NCI-H2029 treated with DMSO at 0.1 percent for 48 hours (cell line): ENCODE measurements around the gene ASB16.
A peak's percentile ranks its signal among the peaks of the same experiment; 100 is the strongest.

Source experiments
- DNase-seq: peaks from one replicate; lab custom pipeline; 2025; lab: John Stamatoyannopoulos, UW

ASB16 gene

GRCh38 chr17:44188576-44189403 is 18.3 kb downstream of the ASB16 start:
- no peak for DNase-seq

GRCh38 chr17:44190481-44190880 is 20.0 kb downstream of the ASB16 start:
- DNase-seq = no peak

- DNase-seq = no peak
Observed at GRCh38 chr17:44191369-44191768, 20.9 kb downstream of the ASB16 start.

DNA sequence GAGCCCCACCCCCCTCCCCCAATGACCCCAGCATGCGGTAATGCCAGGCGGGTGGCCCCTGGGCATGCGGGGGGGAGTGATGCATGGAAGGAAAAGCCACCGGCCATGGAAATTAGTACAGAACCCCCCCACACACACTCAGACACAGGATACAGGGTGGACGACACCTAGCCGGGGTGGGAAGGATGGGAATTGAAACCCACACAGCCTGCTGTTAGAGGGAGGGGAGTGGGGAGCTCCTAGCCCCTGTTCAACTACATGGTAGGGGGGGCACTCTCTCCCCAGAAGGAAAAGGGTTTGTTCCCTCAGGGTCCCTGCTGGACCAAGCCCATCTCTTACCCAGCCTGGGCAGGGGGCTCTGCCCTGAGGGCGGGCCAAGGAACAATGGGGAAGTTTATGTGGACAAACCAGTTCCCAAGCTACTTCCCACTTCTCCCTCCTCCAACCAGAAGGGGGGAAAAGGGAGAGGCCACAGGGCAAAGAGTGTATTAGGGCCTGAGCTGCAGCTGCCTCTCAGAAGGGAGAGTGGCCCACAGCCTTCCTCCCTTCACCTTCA is 21.5 kb downstream of the ASB16 start:
- no peak for DNase-seq

- no peak for DNase-seq
Observed at GRCh38 chr17:44192750-44193149, 22.2 kb downstream of the ASB16 start.

GRCh38 chr17:44193326-44194084 is 23.0 kb downstream of the ASB16 start:
- DNase-seq = no peak

GRCh38 chr17:44197107-44197506 is 26.6 kb downstream of the ASB16 start:
- DNase-seq = no peak

DNA sequence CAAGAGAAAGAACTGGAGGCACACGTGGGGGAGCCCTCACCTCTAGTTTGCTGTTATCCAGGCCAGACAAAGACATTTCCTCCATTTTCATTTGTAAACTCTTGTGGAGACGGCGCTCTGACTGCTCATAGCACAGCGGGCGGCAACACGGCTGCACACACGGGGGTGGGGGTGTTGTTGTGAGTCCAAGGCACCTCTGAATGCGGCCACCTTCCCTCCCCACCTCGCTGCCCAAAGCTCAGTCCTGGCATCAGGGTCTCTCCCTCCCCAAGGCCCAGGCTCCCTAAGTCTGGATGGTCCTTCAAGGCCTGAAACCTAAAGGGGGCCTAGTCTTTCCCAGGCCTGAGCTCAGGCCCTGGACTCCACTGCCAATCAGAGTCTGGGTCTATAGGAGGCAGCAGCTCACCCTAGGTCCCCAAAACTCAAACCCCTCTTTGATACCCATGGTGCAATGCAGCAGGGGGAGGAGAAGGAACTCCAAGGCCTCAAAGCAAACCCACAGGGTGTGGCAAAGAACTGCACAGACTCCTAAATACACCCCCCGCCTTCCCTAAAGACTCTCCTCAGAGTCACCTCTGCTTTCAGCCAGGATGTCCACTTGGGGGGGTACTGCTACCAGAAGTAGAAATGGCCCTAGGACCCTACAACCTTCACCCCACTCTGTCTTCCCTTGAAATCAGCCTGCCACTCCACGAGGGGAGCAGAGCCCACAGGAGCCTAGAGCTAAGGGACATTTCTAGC is 27.6 kb downstream of the ASB16 start:
- no peak for DNase-seq

DNA sequence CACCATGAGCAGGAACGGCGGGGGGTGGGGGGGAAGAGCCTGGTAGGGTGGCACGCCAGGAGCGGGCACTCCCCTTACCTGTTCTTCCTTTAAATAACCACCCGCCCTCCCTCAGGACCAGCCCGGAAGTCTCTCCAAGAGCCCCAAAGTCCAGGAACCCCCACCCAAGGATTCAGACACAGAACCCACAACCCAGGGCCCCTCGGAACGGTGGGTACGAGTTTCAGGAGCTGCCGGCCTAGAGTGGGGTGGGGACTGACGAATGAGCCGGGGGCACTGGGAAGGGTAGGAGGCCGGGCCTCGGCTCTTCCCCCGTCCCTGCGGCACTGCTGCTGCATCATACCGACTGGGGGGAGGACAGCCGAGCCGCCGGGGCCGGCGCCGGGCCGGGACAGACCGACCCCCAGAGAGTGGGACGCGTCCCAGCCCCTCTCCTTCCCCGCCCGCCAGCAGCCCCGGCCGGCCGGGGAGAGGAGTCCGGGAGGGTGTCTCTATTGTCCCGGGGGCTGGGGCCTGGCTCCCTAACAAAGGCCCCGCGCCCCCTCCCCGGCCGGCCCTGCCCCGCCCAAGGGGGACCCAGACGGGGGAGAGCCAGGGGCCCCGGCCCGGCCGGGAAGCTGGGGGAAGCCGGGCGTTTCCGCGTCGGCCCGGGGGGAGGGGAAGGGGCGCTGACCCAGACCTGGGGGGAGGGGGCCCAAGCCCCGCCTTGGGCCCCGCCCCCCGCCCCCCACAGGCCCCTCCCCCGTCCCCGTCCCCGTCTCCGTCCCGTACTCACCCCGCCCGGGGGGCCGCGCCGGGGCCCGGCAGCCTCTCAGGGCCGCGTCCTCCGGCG is 28.4 kb downstream of the ASB16 start:
- DNase-seq = no peak

DNA sequence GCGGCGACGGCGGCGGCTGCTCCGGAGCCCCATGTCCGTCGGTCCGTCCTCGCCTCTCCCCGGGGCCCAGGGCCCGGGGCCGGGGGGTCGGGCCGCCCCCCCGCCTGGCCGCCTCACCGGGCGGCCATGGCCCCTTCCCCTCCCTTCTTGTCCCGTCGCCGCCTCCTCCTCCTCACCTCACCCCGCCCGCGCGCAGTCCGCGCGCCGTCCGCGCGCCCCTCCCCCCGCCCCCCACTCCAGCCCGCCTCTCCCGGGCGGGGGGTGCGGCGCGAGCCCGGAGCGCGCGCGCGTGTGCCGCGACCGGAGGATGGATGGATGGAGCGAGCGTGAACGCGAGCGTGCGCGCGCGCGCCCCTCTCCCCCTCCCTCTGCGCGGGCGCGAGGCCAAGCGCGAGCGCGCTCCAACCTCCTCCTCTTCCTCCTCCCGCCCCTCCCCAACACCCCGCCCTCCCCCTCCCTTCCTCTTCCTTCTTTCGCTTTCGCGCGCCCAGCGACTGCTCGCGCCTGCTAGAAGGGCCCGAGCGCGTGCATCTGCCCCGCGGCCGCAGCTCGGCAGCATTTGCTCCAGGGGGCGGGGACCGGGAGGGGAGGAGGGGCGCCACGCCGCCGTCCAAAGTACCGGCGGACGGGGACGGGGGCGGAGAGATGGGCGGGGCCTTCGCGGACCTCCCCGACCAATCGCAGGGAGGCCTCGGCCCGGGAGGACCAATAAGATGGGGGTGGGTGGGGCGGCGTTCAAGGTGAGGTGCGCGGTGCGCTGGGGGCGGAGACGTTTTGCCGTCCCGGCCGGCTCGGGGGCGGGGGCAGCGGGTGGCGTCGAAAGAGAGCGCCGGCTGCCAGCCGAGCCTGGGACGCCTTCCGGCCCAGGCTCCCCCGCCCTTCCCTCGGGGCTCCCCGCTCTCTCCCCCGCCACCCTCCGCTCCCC is 29.3 kb downstream of the ASB16 start, which contains the start of gene ATXN7L3:
Gene ATXN7L3 (minus strand): TSS at position 332 of the 925 bp plus-strand sequence. CDS start 1,814 bp downstream, outside the sequence.
- DNase-seq = peak; percentile 64

DNA sequence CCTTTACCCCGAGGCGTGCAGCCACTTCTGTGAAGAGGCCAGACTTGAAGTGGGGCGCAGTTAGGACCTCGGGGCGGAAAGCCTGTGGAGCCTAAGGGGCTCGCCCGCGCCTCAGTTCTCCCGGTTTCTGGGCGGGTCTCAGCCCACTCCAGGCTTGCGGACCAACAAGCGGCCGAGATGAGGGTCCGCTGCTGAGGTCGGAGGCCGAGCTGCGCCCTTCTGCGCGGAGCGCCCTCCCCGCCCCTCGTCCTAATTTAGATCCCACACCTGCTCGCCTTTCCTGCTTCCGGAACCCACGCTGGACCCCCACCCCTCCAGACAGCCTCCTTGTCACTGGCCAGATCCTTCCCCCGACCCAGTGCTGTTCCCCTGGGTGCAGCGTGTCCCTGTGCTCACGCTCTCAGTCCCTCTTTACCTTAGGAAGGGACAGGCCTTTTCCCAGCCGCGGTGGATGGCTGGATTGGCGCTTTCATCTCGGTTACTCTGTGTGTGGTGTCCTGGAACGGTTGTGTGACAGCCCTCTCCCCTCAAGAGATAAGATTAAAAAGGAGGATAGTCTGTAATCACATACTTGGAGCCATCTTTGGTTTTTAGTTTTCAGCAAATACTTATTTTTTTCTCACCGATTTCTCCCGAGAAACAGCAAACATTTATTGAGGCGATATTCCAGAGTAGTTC is 30.1 kb downstream of the ASB16 start:
- no peak for DNase-seq

- no peak for DNase-seq
Observed at GRCh38 chr17:44202756-44203155, 32.3 kb downstream of the ASB16 start.

DNA sequence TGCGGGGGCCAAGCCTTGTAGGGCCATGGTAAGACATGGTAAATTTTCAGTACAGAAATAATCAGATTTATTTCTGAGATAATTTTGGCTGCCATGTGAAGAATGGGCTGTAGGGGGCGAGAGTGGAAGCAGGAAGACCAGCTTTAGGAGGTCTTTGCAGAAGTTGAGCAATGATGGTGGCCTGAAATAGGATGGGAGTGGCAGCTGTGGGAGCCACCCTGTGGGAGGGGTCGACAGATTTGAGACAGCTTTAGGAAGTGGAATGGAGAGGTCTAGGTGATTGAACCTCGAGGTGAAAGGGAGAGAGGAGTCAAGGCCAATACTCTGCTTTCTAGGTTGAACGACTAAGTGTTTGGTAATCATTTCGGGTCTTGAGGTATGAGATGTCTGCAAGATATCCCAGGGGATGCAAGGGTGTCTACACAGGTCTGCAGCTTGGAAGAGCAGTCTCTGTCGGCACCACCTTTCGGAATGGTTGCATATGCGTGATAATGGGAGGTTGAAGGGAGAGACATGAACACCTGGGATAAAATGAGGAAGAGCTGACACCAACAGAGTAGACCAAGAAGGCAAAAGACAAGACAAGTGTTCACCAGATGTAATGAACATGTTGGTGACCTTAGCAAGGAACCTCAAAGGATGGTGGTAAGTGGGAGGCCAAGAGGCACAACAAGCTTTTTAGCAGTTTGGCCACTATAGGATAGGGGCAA is 33.4 kb downstream of the ASB16 start:
- no peak for DNase-seq

DNA sequence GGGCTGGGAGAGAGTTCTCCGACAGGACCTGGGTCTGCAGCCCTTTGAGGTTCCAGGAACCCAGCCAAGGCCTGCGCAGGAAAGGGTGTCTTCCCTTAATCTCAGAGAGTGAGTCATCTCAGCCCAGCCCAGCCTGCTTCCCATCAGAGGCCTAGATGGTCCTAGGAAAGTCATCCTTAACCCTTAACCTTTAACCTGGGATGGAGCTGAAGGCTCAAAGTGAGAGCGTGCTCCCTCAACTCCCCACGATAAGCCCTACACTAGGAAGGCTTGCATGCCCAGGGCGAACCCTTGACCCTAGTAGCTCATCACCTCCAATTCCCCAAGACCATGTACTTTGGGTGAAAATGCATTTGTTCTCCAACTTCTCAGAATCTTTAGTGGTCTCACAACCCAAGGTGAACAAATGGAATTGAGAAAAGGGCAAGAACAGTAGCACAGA is 34.0 kb downstream of the ASB16 start:
- no peak for DNase-seq

DNA sequence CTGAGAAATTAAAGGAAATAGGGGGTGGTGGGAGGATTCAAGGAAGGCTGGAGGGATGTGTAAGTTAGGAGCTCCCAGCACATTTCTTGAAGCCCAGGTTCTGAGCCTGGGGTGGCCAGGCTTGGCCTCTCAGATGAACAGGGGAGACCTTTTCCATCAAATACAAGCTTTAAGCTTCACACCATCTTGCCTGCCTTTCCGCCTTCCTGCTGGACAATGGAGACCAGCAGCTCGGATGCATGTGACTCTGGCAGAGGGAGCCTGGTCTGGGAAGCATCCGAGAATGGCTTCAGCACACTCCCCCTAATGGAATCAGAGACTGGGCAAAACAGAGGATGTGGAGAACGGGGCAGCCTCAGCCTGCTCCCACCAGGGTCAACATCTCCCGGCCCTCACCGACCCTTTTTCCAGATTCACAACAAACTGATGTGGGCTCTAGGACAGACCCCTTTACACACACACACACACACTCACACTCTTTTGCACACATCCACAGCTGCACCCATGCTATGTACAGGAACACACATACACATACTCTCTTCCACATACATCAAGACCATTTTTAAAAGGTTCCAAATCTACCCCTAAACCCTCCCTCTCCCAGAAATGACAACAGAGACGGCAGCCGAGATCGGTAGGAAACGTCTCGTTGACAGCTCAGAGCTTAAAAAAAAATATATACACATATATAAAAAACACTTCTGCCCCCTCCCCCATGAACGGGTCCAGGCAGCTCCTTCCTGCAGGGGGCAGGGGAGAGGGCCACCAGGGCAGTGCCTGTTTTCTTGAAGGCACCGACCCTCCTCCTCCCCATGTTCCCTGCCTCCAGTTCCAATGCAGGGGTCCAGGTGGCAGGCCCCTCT is 35.7 kb downstream of the ASB16 start:
- no peak for DNase-seq

- no peak for DNase-seq
Observed at GRCh38 chr17:44206825-44207155, 36.3 kb downstream of the ASB16 start.

GRCh38 chr17:44207319-44207718 is 36.8 kb downstream of the ASB16 start:
- DNase-seq = no peak

- DNase-seq = no peak
Observed at GRCh38 chr17:44207743-44208142, 37.2 kb downstream of the ASB16 start.
